ENCODE measurements around the gene CA6.

GRCh38 chr1:9020305-9020704 is 74.6 kb downstream of the CA6 start:
- TF ChIP-seq CTCF (IDR thresholded peaks at IDR 0.05) (no peak), TCF7L2 (IDR thresholded peaks at IDR 0.05; ENCODE audit: low read depth, low read length) (no peak), REST (IDR thresholded peaks at IDR 0.05; ENCODE audit: insufficient read depth in 1 of 2, low read depth in 2 of 2, low read length in 1 of 2) (no peak), POLR2AphosphoS5 (IDR thresholded peaks at IDR 0.05; ENCODE audit: low read depth, low read length) (no peak)
